Nephron progenitor cell (in vitro differentiated cells): ENCODE results near the gene CNTN1.

Experiments used
- DNase-seq: peaks from one replicate; pipeline ENCODE4 v3.0.0; 2021
- H3K27ac Mint-ChIP-seq: 2 replicates; pipeline ENCODE4 v1.8.0; 2021; ENCODE audit warnings: mild to moderate bottlenecking, moderate library complexity, mixed read lengths
- H3K27me3 Mint-ChIP-seq: 2 replicates; pipeline ENCODE4 v1.8.0; 2021; ENCODE audit warnings: mild to moderate bottlenecking, low read depth, mixed read lengths; ENCODE audit not compliant: poor library complexity
- H3K36me3 Mint-ChIP-seq: 2 replicates; pipeline ENCODE4 v1.8.0; 2021; ENCODE audit warnings: low read depth, mixed read lengths
- H3K4me1 Mint-ChIP-seq: 2 replicates; pipeline ENCODE4 v1.8.0; 2021; ENCODE audit warnings: mixed read lengths
- H3K4me3 Mint-ChIP-seq: 2 replicates; pipeline ENCODE4 v1.8.0; 2021; ENCODE audit warnings: mild to moderate bottlenecking, moderate library complexity, mixed read lengths
- H3K9me3 Mint-ChIP-seq: 2 replicates; pipeline ENCODE4 v1.8.0; 2021; ENCODE audit warnings: mild to moderate bottlenecking, moderate library complexity, mixed read lengths
- TF ChIP-seq, protein P1 (sequence below): fragments of 200-600 bp; sonication (generic); IDR thresholded peaks from 2 replicates; pipeline ENCODE4 v1.5.0; 2021; ENCODE audit warnings: antibody characterized with exemption

Gene CNTN1

DNA sequence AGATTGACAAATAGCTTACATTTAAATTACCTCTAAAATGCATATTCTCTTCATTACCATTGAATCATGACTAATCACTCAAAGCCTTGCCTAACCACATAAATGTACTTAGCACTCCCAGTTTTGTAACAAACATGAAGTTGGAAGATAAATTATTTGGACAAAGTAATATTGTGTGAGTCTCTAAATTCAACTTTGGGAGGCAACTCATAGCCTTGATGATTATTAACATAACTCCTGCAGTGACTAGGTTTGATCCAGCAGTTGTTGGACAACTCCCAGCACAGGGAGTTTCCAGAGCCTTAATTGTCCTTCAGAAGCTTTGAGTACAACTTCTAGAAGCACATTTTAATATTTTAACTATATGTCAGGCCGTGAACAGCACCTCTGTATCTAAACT, 342.4 kb downstream of the CNTN1 start:
- Mint-ChIP-seq H3K27ac (no peak overlapping the region), H3K9me3 (no peaks in the 10 kb centered on the region), H3K36me3 (no peaks in the 10 kb centered on the region), H3K4me3 (no peak overlapping the region), H3K27me3 (peaks cover 4% of the 10 kb centered on the region), H3K4me1 (no peaks in the 10 kb centered on the region)
- TF ChIP-seq, protein P1, sequence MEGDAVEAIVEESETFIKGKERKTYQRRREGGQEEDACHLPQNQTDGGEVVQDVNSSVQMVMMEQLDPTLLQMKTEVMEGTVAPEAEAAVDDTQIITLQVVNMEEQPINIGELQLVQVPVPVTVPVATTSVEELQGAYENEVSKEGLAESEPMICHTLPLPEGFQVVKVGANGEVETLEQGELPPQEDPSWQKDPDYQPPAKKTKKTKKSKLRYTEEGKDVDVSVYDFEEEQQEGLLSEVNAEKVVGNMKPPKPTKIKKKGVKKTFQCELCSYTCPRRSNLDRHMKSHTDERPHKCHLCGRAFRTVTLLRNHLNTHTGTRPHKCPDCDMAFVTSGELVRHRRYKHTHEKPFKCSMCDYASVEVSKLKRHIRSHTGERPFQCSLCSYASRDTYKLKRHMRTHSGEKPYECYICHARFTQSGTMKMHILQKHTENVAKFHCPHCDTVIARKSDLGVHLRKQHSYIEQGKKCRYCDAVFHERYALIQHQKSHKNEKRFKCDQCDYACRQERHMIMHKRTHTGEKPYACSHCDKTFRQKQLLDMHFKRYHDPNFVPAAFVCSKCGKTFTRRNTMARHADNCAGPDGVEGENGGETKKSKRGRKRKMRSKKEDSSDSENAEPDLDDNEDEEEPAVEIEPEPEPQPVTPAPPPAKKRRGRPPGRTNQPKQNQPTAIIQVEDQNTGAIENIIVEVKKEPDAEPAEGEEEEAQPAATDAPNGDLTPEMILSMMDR = no peak
- no peak for DNase-seq

- Mint-ChIP-seq H3K27ac (no peak overlapping the region), H3K9me3 (peaks cover 8% of the 10 kb centered on the region), H3K4me3 (no peak overlapping the region), H3K36me3 (no peaks in the 10 kb centered on the region), H3K4me1 (no peaks in the 10 kb centered on the region), H3K27me3 (peaks cover 4% of the 10 kb centered on the region)
- TF ChIP-seq, protein P1 = no peak
- DNase-seq = no peak
Observed at GRCh38 chr12:41039461-41039860, 347.2 kb downstream of the CNTN1 start.

- TF ChIP-seq, protein P1 = no peak
- Mint-ChIP-seq H3K36me3 (no peaks in the 10 kb centered on the region), H3K4me3 (no peak overlapping the region), H3K27me3 (no peaks in the 10 kb centered on the region), H3K9me3 (peaks cover 8% of the 10 kb centered on the region), H3K4me1 (no peaks in the 10 kb centered on the region), H3K27ac (no peak overlapping the region)
- no peak for DNase-seq
Observed at GRCh38 chr12:41045509-41045908, 353.3 kb downstream of the CNTN1 start.

- no peaks in the 10 kb centered on the region for H3K27me3 Mint-ChIP-seq
- no peak overlapping the region for H3K4me3 Mint-ChIP-seq
- no peaks in the 10 kb centered on the region for H3K9me3 Mint-ChIP-seq
- H3K36me3 Mint-ChIP-seq = no peaks in the 10 kb centered on the region
- TF ChIP-seq, protein P1 = no peak
- no peak overlapping the region for H3K27ac Mint-ChIP-seq
- no peak for DNase-seq
- H3K4me1 Mint-ChIP-seq = no peaks in the 10 kb centered on the region
Observed at GRCh38 chr12:41049033-41049432, 356.8 kb downstream of the CNTN1 start.

GRCh38 chr12:41051954-41052353, 359.7 kb downstream of the CNTN1 start:
- Mint-ChIP-seq H3K9me3 (no peaks in the 10 kb centered on the region), H3K27ac (no peak overlapping the region), H3K27me3 (no peaks in the 10 kb centered on the region), H3K4me3 (no peak overlapping the region), H3K36me3 (no peaks in the 10 kb centered on the region), H3K4me1 (no peaks in the 10 kb centered on the region)
- TF ChIP-seq, protein P1 = no peak
- DNase-seq = no peak

DNA sequence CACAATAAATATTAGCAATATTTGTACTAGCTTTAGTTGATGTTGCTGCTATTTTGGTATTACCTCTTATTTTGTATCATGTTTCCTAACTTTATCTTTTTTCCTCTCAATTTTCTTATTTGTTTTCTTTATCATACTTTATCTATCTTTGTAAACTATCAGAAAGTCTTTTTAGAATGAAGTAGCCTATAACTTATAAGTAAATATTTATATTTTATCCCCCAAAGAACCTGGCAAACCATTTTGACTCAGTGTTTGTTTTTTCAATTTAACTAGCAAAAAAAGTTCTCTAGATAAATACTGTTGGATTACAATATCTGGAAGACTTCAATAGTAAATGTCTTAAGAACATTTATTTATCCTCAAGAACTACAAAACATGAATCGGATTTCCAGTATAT, 360.2 kb downstream of the CNTN1 start:
- DNase-seq = no peak
- Mint-ChIP-seq H3K27me3 (no peaks in the 10 kb centered on the region), H3K36me3 (no peaks in the 10 kb centered on the region), H3K27ac (no peak overlapping the region), H3K4me1 (no peaks in the 10 kb centered on the region), H3K4me3 (no peak overlapping the region), H3K9me3 (no peaks in the 10 kb centered on the region)
- TF ChIP-seq, protein P1 = no peak
